ENCODE results near the gene AUTS2.

DNA sequence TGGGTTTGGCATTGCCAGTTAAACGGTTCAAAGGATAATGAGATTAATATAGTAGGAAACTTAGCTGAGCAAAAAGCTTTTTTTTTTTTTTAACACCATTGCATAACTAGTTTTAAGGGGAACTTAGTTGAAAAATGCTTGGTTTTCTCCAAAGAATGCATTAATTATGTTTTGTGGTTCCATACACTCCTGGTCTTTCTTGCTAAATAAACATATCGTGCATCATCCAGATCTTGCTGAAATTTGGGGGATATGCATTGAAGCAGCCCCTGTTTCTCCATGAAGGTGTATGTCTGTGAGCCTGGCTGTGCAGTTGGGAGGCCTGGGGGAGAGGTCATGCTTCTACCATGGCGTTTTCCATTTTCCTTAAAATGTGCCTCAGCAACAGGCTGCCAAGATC, 975.4 kb downstream of the AUTS2 start:
- TF ChIP-seq FOXM1 (IDR thresholded peaks at IDR 0.05; ENCODE audit: borderline replicate concordance) (no peak), BHLHE40 (IDR thresholded peaks at IDR 0.05; ENCODE audit: borderline replicate concordance) (no peak), SP1 (IDR thresholded peaks at IDR 0.05) (no peak), ARNT (IDR thresholded peaks at IDR 0.05) (no peak), ZNF384 (IDR thresholded peaks at IDR 0.05) (no peak), NFRKB (IDR thresholded peaks at IDR 0.05) (no peak), ELF4 (IDR thresholded peaks at IDR 0.05) (no peak), LEF1 (IDR thresholded peaks at IDR 0.05; ENCODE audit: borderline replicate concordance) (no peak)
- TF ChIP-seq, protein P1, sequence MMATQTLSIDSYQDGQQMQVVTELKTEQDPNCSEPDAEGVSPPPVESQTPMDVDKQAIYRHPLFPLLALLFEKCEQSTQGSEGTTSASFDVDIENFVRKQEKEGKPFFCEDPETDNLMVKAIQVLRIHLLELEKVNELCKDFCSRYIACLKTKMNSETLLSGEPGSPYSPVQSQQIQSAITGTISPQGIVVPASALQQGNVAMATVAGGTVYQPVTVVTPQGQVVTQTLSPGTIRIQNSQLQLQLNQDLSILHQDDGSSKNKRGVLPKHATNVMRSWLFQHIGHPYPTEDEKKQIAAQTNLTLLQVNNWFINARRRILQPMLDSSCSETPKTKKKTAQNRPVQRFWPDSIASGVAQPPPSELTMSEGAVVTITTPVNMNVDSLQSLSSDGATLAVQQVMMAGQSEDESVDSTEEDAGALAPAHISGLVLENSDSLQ (IDR thresholded peaks at IDR 0.05), result no peak
